Activated CD8-positive, alpha-beta T cell treated with anti-CD3 and anti-CD28 coated beads for 36 hours (primary cell): ENCODE measurements around the gene NKAIN1. TPM values are rescaled to one million over a fixed set of nuclear protein-coding genes. Genes with fewer than 3 reads are reported as not detected.

ENCODE experiments used
- ATAC-seq: fragments of 200-7000 bp; cut with Tn5 transposase; one replicate; pipeline ENCODE4 v1.10.0; 2021; ENCODE audit warnings: mild to moderate bottlenecking, moderate library complexity
- CTCF ChIA-PET: fragments of 350-600 bp; sonication (Branson Sonifier 250); formaldehyde crosslinking; loops from one replicate; lab custom pipeline; 2021; ENCODE audit warnings: antibody characterized with exemption; lab: Charles Lee
- POLR2A ChIA-PET: fragments of 350-600 bp; sonication (Branson Sonifier 250); formaldehyde crosslinking; loops from one replicate; lab custom pipeline; 2021; ENCODE audit warnings: antibody characterized with exemption; lab: Charles Lee
- DNase-seq: peaks from one replicate; pipeline ENCODE4 v3.0.0-alpha.2; 2020
- H3K27ac Mint-ChIP-seq: one replicate; pipeline ENCODE4 v1.8.0; 2021; ENCODE audit warnings: mild to moderate bottlenecking, mixed read lengths
- H3K27me3 Mint-ChIP-seq: one replicate; pipeline ENCODE4 v1.8.0; 2021; ENCODE audit warnings: mixed read lengths
- H3K36me3 Mint-ChIP-seq: one replicate; pipeline ENCODE4 v1.8.0; 2021; ENCODE audit warnings: low read depth, mixed read lengths
- H3K4me1 Mint-ChIP-seq: one replicate; pipeline ENCODE4 v1.8.0; 2021; ENCODE audit warnings: low read depth, mixed read lengths
- H3K4me3 Mint-ChIP-seq: one replicate; pipeline ENCODE4 v1.8.0; 2021; ENCODE audit warnings: mild to moderate bottlenecking, moderate library complexity, mixed read lengths
- H3K9me3 Mint-ChIP-seq: one replicate; pipeline ENCODE4 v1.8.0; 2021; ENCODE audit warnings: mixed read lengths
- intact Hi-C: fragments of 100-400 bp; cut with micrococcal nuclease; formaldehyde crosslinking; loops from one replicate; pipeline ENCODE4 v1.10.0; 2022
- total RNA-seq, 2 experiments: library from RNA; stranded (reverse); gene quantifications; one replicate each; pipeline ENCODE4 v1.2.3, GENCODE V29; 2021
- TF ChIP-seq, protein P1 (sequence below): fragments of 200-600 bp; IDR thresholded peaks from one replicate; pipeline ENCODE4 v1.8.0; 2022; ENCODE audit warnings: antibody characterized with exemption, mild to moderate bottlenecking

Gene NKAIN1
- total RNA-seq, 2 experiments from 2014 or later: not detected

DNA sequence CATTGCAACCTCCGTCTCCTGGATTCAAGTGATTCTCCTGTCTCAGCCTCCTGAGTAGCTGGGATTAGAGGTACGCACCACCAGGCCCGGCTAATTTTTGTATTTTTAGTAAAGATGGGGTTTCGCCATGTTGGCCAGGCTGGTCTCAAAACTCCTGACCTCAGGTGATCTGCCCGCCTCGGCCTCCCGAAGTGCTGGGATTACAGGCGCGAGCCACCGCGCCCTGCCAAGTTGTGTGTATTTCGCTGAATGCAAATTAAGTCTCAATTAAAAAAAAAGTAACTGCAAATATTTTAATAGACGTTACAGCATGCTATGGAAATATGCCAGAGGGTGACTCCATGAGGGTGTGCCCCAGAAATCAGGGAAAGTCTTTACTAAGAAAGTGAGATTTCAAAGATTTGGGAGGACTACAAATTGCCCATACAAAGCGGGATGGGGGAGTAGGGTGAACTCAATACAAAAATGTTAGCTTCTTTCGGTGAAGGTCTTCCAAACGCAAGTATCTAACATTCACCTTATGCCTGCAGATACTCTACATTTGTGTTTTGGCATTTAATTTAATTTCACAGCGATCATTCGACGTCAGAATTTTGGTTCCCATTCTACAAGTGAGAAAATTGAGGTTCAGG is 85.6 kb downstream of the NKAIN1 start:
- ChIA-PET POLR2A (interaction anchor here (1.1 kb wide), 1 partner anchor 89 kb away, joined by 3 read pairs; the partner anchor contains the start of gene PUM1), CTCF (interaction anchor here (3.2 kb wide), 1 partner anchor 9 kb away, joined by 23 read pairs; no protein-coding TSS in a partner anchor)
- H3K27ac Mint-ChIP-seq: peak overlapping the region; percentile 16
- no peak for DNase-seq
- no peaks in the 10 kb centered on the region for H3K36me3 Mint-ChIP-seq
- no peaks in the 10 kb centered on the region for H3K9me3 Mint-ChIP-seq
- no peak for ATAC-seq
- H3K4me3 Mint-ChIP-seq: peak overlapping the region; percentile 80
- H3K4me1 Mint-ChIP-seq: peaks cover 6% of the 10 kb centered on the region
- intact Hi-C loops: no loop called here
- no peaks in the 10 kb centered on the region for H3K27me3 Mint-ChIP-seq
- TF ChIP-seq, protein P1, sequence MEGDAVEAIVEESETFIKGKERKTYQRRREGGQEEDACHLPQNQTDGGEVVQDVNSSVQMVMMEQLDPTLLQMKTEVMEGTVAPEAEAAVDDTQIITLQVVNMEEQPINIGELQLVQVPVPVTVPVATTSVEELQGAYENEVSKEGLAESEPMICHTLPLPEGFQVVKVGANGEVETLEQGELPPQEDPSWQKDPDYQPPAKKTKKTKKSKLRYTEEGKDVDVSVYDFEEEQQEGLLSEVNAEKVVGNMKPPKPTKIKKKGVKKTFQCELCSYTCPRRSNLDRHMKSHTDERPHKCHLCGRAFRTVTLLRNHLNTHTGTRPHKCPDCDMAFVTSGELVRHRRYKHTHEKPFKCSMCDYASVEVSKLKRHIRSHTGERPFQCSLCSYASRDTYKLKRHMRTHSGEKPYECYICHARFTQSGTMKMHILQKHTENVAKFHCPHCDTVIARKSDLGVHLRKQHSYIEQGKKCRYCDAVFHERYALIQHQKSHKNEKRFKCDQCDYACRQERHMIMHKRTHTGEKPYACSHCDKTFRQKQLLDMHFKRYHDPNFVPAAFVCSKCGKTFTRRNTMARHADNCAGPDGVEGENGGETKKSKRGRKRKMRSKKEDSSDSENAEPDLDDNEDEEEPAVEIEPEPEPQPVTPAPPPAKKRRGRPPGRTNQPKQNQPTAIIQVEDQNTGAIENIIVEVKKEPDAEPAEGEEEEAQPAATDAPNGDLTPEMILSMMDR: no peak

DNA sequence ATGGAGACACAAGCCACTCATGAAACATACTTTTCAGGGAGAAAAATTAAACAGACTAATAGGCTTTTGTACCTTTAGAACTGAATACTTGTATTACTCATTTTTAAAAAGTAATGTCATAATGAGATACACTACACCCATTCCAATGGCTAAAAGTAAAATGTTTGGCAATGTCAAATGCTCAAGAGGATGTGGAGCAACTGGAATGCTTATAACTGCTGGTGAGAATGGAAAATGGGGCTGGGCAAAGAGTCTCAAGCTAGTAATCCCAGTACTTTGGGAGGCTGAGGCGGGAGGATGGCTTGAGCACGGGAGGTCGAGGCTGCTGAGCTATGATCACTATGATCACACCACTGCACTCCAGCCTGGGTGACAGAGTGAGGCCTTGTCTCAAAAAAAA is 86.3 kb downstream of the NKAIN1 start:
- POLR2A ChIA-PET: interaction anchor here (1.1 kb wide), 1 partner anchor 88 kb away, joined by 3 read pairs; the partner anchor contains the start of gene PUM1
- DNase-seq (no peak), ATAC-seq (no peak)
- H3K9me3 Mint-ChIP-seq: no peaks in the 10 kb centered on the region
- no peak overlapping the region for H3K27ac Mint-ChIP-seq
- H3K36me3 Mint-ChIP-seq: no peaks in the 10 kb centered on the region
- intact Hi-C loops: no loop called here
- TF ChIP-seq, protein P1: no peak
- CTCF ChIA-PET: interaction anchor here (2.4 to 3.2 kb wide), 2 partner anchors 10 to 13 kb away, joined by 5 to 23 read pairs; no protein-coding TSS in a partner anchor
- peaks cover 6% of the 10 kb centered on the region for H3K4me1 Mint-ChIP-seq
- no peaks in the 10 kb centered on the region for H3K27me3 Mint-ChIP-seq
- no peak overlapping the region for H3K4me3 Mint-ChIP-seq

DNA sequence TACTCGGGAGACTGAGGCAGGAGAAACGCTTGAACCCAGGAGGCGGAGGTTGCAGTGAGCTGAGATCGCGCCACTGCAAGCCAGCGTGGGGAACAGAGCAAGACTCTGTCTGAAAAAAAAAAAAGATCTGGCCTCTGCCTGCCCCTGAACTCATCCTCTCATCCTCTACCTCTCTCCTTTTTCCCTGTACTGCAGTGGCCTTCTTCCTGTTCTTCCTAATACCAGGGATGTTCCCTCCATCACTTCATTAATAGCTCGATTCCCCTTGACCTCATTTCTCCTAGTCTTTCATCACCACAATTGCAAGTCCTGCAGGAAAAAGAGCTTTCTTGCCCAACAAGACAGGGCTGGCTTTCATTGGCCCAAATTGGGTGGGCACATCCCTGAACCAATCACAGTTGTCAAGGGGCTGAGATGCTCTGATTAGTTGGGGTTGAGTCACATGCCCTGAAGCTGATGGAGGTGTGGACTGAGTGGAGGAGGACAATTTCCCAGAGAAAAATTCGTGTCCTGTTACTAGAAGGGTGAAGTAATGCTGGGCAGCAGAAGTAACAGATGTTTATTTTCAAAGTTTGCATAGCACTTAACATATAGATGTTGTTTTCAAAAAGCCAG is 87.4 kb downstream of the NKAIN1 start:
- TF ChIP-seq, protein P1: no peak
- Mint-ChIP-seq H3K27me3 (no peaks in the 10 kb centered on the region), H3K4me1 (peaks cover 6% of the 10 kb centered on the region), H3K27ac (no peak overlapping the region), H3K4me3 (no peak overlapping the region), H3K36me3 (no peaks in the 10 kb centered on the region), H3K9me3 (no peaks in the 10 kb centered on the region)
- CTCF ChIA-PET: interaction anchor here (0.7 to 3.2 kb wide), 3 partner anchors 11 to 216 kb away, joined by 4 to 23 read pairs (median 5); no protein-coding TSS in a partner anchor
- ATAC-seq (no peak), DNase-seq (peak; percentile 8)
- POLR2A ChIA-PET: no interaction called here
- intact Hi-C loops: no loop called here

DNA sequence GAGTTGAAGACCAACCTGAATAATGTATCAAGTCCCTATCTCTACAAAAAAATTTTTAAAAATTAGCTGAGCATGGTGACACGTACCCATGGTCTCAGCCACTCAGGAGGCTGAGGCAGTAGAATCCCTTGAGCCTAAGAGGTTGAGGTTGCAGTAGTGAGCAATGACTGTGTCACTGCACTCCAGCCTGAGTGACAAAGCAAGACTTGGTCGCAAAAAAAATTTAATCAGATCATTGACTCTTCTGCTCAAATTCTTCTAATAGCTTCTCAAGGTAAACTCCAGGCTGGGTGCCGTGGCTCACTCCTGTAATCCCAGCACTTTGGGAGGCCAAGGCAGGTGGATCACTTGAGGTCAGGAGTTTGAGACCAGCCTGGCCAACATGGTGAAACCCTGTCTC is 88.3 kb downstream of the NKAIN1 start:
- Mint-ChIP-seq H3K27ac (no peak overlapping the region), H3K36me3 (no peaks in the 10 kb centered on the region), H3K27me3 (no peaks in the 10 kb centered on the region), H3K4me1 (peaks cover 6% of the 10 kb centered on the region), H3K9me3 (no peaks in the 10 kb centered on the region), H3K4me3 (no peak overlapping the region)
- CTCF ChIA-PET: interaction anchor here (0.8 to 3.2 kb wide), 5 partner anchors 12 to 245 kb away, joined by 3 to 23 read pairs (median 3); no protein-coding TSS in a partner anchor
- ATAC-seq (no peak), DNase-seq (no peak)
- POLR2A ChIA-PET: interaction anchor here (1.1 kb wide), 1 partner anchor 86 kb away, joined by 3 read pairs; the partner anchor contains the start of gene PUM1
- TF ChIP-seq, protein P1: no peak
- intact Hi-C loops: no loop called here

DNA sequence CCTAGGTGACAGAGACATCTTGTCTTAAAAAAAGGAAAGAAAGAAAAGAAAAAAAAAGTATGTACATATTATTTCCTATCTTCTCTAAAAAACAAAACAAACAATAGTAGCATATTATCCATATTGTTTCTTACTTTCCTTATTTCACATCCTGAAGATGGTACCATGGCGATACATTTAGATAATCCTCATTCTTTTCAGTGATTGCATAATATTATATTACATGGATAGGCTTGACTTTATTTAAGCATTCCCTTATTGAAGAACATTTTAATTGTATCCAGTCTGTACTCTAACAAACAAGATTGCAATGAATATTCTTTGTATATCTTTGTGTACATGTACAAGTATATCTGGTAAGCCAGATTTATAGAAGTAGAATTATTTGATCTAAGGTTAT is 91.3 kb downstream of the NKAIN1 start:
- Mint-ChIP-seq H3K36me3 (no peaks in the 10 kb centered on the region), H3K27ac (no peak overlapping the region), H3K4me3 (no peak overlapping the region), H3K27me3 (no peaks in the 10 kb centered on the region), H3K9me3 (no peaks in the 10 kb centered on the region), H3K4me1 (peaks cover 3% of the 10 kb centered on the region)
- ATAC-seq (no peak), DNase-seq (no peak)
- intact Hi-C loops: no loop called here
- CTCF ChIA-PET: no interaction called here
- TF ChIP-seq, protein P1: no peak
- POLR2A ChIA-PET: no interaction called here
